Heart right ventricle (tissue), 16 donors: Measurements from ENCODE around the gene TNKS1BP1. TPM values are rescaled to one million over a fixed set of nuclear protein-coding genes. Genes with fewer than 3 reads are reported as not detected.

ENCODE experiments used
- ATAC-seq, 8 donors: fragments of 200-7000 bp; cut with Tn5 transposase; one replicate each; pipeline ENCODE4 v1.9.1; 2020; ENCODE audit warnings: mild to moderate bottlenecking in 8 of 8, moderate library complexity in 8 of 8, moderate number of reproducible peaks in 1 of 8
- DNase-seq, 2 donors: peaks; one replicate each; pipeline ENCODE4 v3.0.0-alpha.2; 2020
- H3K27ac ChIP-seq, 10 donors: fragments of 200-600 bp; sonication (generic) in 2 of 10; one replicate each; pipeline versions ENCODE4 v1.5.0 to v1.8.0; 2020 to 2022; ENCODE audit warnings: mild to moderate bottlenecking in 3 of 10
- H3K27me3 ChIP-seq, 7 donors: fragments of 200-600 bp; one replicate each; pipeline ENCODE4 v1.8.0; 2021 to 2022; ENCODE audit warnings: mild to moderate bottlenecking in 2 of 7
- H3K36me3 ChIP-seq, 9 donors: fragments of 200-600 bp; sonication (generic) in 1 of 9; one replicate each; pipeline versions ENCODE4 v1.5.0 to v1.8.0; 2020 to 2022; ENCODE audit warnings: mild to moderate bottlenecking in 2 of 9
- H3K4me1 ChIP-seq, 9 donors: fragments of 200-600 bp; sonication (generic) in 1 of 9; one replicate each; pipeline versions ENCODE4 v1.5.0 to v1.8.0; 2020 to 2022; ENCODE audit warnings: mild to moderate bottlenecking in 4 of 9
- H3K4me3 ChIP-seq, 10 donors: fragments of 200-600 bp; sonication (generic) in 2 of 10; one replicate each; pipeline versions ENCODE4 v1.5.0 to v1.8.0; 2020 to 2022; ENCODE audit warnings: mild to moderate bottlenecking in 7 of 10, moderate library complexity in 2 of 10
- H3K9me3 ChIP-seq, 11 donors: fragments of 200-600 bp in 10 of 11; sonication (generic) in 2 of 11; one replicate each; pipeline versions ENCODE4 v1.5.0 to v1.8.0; 2013 to 2022; ENCODE audit warnings: mild to moderate bottlenecking in 2 of 11, control low read depth in 1 of 11, moderate library complexity in 1 of 11
- WGBS, 2 donors: extraction: QIAGEN DNeasy Blood & Tissue Kit; methylation state at CpG; one replicate each; pipeline ENCODE4 v1.1.7; 2013; ENCODE audit warnings: inconsistent platforms in 1 of 2; 5-methylcytosine and 5-hydroxymethylcytosine counted together
- intact Hi-C, 10 donors: fragments of 100-400 bp; cut with DNase I; formaldehyde crosslinking; loops; one replicate each; pipeline versions ENCODE4 v1.11.1 to v1.14.2; 2022
- polyA plus RNA-seq, 2 donors: library from polyadenylated mRNA; stranded (reverse); fragments of 200-250 nt; gene quantifications; one replicate each; pipeline ENCODE4 v1.2.3, GENCODE V29; 2013
- total RNA-seq, 10 donors: library from RNA; stranded (reverse); fragmentation: NEBNext Ultra II Directional in 3 of 10; extraction: Animal tissue kit (Norgen Biotek cat#: 25700) in 3 of 10; gene quantifications; one replicate each; pipeline versions ENCODE4 v1.2.1 to v1.2.4, GENCODE V29; 2021 to 2023
- TF ChIP-seq, protein P1 (sequence below), 9 donors: fragments of 200-600 bp; sonication (generic) in 2 of 9; IDR thresholded peaks; one replicate each; pipeline versions ENCODE4 v1.5.0 to v1.8.0; 2021 to 2022; ENCODE audit warnings: antibody characterized with exemption in 9 of 9, mild to moderate bottlenecking in 5 of 9, moderate library complexity in 1 of 9
- donor health status: Arrhythmogenic right ventricular cardiomyopathy.
- donor health status: ischemic (EF 13 %, LVEDD 7.1; RV severe dilation, severe dysfunction).
- donor health status: healthy with polysubstance abuse.
- donor health status: DM: no; HTN: yes; CAD: no.
- donor health status: DM: no; HTN: no; CAD: no.
- donor health status: ischemic (EF 25% LVEDD 6.9; RV normal size, moderate dysfunction).
- donor health status: ischemic (EF 25% LVEDD 5.7; RV mildly dilated, moderate dysfunction).
- donor health status: healthy.
- donor health status: DM: yes; HTN: yes; CAD: no.
- donor health status: Ischemic cardiomyopathy.
- donor health status: ischemic (EF 35%, LVEDD 5.7; RV mildly dilated, moderate dysfunction).
- donor health status: nonischemic (EF 11% LVEDD 7.7; RV severe dilation, severe dysfunction).
- donor health status: DM: yes; HTN: yes; CAD: no.
- donor health status: PGD.
- donor health status: ischemic (EF 29% LVEDD 5.4; RV normal size, mild dysfunction).
- donor health status: nonischemic (EF 23%, LVEDD 6.1; RV moderate dilation, normal function).

Gene TNKS1BP1
- total and polyA plus RNA-seq, 12 donors = 19.9 to 118 (median 37.0) TPM

GRCh38 chr11:57251491-57252104 is 73.2 kb downstream of the TNKS1BP1 start:
- no peaks in the 10 kb centered on the region for H3K36me3 ChIP-seq
- H3K4me3 ChIP-seq = no peak overlapping the region
- peaks cover 0 to 8% (median 0%) of the 10 kb centered on the region in 7 donors for H3K27me3 ChIP-seq
- H3K4me1 ChIP-seq = peaks cover 0 to 23% (median 17%) of the 10 kb centered on the region in 9 donors
- DNase-seq (peak in 1 of 2 donors; percentile 32), ATAC-seq (peak in 1 of 8 donors; percentile 24)
- H3K27ac ChIP-seq = no peak overlapping the region
- TF ChIP-seq, protein P1, sequence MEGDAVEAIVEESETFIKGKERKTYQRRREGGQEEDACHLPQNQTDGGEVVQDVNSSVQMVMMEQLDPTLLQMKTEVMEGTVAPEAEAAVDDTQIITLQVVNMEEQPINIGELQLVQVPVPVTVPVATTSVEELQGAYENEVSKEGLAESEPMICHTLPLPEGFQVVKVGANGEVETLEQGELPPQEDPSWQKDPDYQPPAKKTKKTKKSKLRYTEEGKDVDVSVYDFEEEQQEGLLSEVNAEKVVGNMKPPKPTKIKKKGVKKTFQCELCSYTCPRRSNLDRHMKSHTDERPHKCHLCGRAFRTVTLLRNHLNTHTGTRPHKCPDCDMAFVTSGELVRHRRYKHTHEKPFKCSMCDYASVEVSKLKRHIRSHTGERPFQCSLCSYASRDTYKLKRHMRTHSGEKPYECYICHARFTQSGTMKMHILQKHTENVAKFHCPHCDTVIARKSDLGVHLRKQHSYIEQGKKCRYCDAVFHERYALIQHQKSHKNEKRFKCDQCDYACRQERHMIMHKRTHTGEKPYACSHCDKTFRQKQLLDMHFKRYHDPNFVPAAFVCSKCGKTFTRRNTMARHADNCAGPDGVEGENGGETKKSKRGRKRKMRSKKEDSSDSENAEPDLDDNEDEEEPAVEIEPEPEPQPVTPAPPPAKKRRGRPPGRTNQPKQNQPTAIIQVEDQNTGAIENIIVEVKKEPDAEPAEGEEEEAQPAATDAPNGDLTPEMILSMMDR (IDR thresholded peaks at IDR 0.05) = no peak
- peaks cover 0 to 8% (median 2%) of the 10 kb centered on the region in 11 donors for H3K9me3 ChIP-seq
- 39 to 45% methylated on average over 5 of the region's 5 CpGs for WGBS, 2 donors
- intact Hi-C loops = loop anchor here in 4 of 10 donors (2.0 to 5.0 kb wide), 4 partner anchors 25 to 414 kb away; no protein-coding TSS in a partner anchor

DNA sequence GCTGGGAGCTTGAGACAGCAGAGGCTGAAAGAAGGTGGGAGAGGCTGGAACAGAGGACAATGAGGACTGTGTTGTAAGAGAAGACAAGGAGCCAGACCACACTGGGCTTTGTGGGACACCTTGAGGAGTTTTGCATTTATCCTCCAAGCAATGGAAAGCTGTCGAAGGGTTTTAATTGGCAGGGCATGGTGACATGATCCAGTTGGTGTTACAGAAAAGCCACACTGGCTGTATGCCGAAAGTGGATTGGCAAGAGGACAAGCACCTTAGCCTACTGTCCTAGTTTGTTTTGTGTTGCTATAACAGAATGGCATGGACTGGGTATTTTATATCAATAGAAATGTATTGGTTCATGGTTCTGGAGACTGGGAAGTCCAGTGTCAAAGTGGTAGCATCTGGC is 73.7 kb downstream of the TNKS1BP1 start:
- peaks cover 0 to 8% (median 0%) of the 10 kb centered on the region in 7 donors for H3K27me3 ChIP-seq
- DNase-seq = no peak
- peaks cover 0 to 23% (median 17%) of the 10 kb centered on the region in 9 donors for H3K4me1 ChIP-seq
- intact Hi-C loops = loop anchor here in 4 of 10 donors (2.0 to 5.0 kb wide), 4 partner anchors 26 to 414 kb away; no protein-coding TSS in a partner anchor
- no peaks in the 10 kb centered on the region for H3K36me3 ChIP-seq
- H3K27ac ChIP-seq = no peak overlapping the region
- H3K9me3 ChIP-seq = peaks cover 0 to 3% (median 0%) of the 10 kb centered on the region in 11 donors
- WGBS, 2 donors = 76 to 77% methylated on average over 2 of the region's 2 CpGs
- no peak overlapping the region for H3K4me3 ChIP-seq
- ATAC-seq = no peak
- TF ChIP-seq, protein P1 (IDR thresholded peaks at IDR 0.05) = no peak

Other genes with a start within 250 kb of the TNKS1BP1 start
- under 1 TPM in 9 of 10 donors, not detected in 1; 0.05 to 0.53 (median 0.29) TPM for gene LRRC55, start 143.0 kb downstream of the TNKS1BP1 start, total RNA-seq
- gene LRRC55, start 143.0 kb downstream of the TNKS1BP1 start, polyA plus RNA-seq = under 1 TPM; 0.04 to 0.07 TPM
- 10 to 100 TPM in 7 of 10 donors, 1 to 10 TPM in 3; 7.5 to 39.3 (median 13.9) TPM for gene APLNR, start 87.7 kb downstream of the TNKS1BP1 start, total RNA-seq
- gene APLNR, start 87.7 kb downstream of the TNKS1BP1 start, polyA plus RNA-seq = 1 to 10 TPM; 2.0 to 7.2 TPM
- gene SSRP1, start 10.9 kb upstream of the TNKS1BP1 start, total RNA-seq = 10 to 100 TPM; 30.5 to 44.9 (median 35.4) TPM
- gene SSRP1, start 10.9 kb upstream of the TNKS1BP1 start, polyA plus RNA-seq = 10 to 100 TPM; 22.6 to 73.2 TPM
- gene P2RX3, start 13.4 kb upstream of the TNKS1BP1 start, total RNA-seq = 1 to 10 TPM in 7 of 10 donors, under 1 TPM in 3; 0.32 to 5.1 (median 1.5) TPM
- gene P2RX3, start 13.4 kb upstream of the TNKS1BP1 start, polyA plus RNA-seq = under 1 TPM; 0.42 to 0.66 TPM
- gene PRG3, start 56.2 kb upstream of the TNKS1BP1 start, total RNA-seq = not detected
- not detected for gene PRG3, start 56.2 kb upstream of the TNKS1BP1 start, polyA plus RNA-seq
- under 1 TPM in 1 of 10 donors, not detected in 9; 0.49 TPM for gene PRG2, start 65.7 kb upstream of the TNKS1BP1 start, total RNA-seq
- gene PRG2, start 65.7 kb upstream of the TNKS1BP1 start, polyA plus RNA-seq = not detected
- 10 to 100 TPM; 12.1 to 36.2 (median 19.8) TPM for gene SLC43A3, start 102.2 kb upstream of the TNKS1BP1 start, total RNA-seq
- gene SLC43A3, start 102.2 kb upstream of the TNKS1BP1 start, polyA plus RNA-seq = 10 to 100 TPM; 16.6 to 24.7 TPM
- gene RTN4RL2, start 135.6 kb upstream of the TNKS1BP1 start, total RNA-seq = 1 to 10 TPM in 3 of 10 donors, under 1 TPM in 7; 0.33 to 1.5 (median 0.87) TPM
- 1 to 10 TPM in 1 of 2 donors, under 1 TPM in 1; 0.88 to 1.3 TPM for gene RTN4RL2, start 135.6 kb upstream of the TNKS1BP1 start, polyA plus RNA-seq
- gene SLC43A1, start 190.8 kb upstream of the TNKS1BP1 start, total RNA-seq = 1 to 10 TPM; 3.4 to 8.9 (median 4.7) TPM
- 10 to 100 TPM in 1 of 2 donors, 1 to 10 TPM in 1; 6.7 to 16.5 TPM for gene SLC43A1, start 190.8 kb upstream of the TNKS1BP1 start, polyA plus RNA-seq
- gene TIMM10, start 205.8 kb upstream of the TNKS1BP1 start, total RNA-seq = 10 to 100 TPM; 38.0 to 76.6 (median 51.5) TPM
- 100 to 1,000 TPM in 1 of 2 donors, 10 to 100 TPM in 1; 22.9 to 163 TPM for gene TIMM10, start 205.8 kb upstream of the TNKS1BP1 start, polyA plus RNA-seq
- not detected for gene SMTNL1, start 212.6 kb upstream of the TNKS1BP1 start, total RNA-seq
- not detected for gene SMTNL1, start 212.6 kb upstream of the TNKS1BP1 start, polyA plus RNA-seq
- 100 to 1,000 TPM in 1 of 10 donors, 10 to 100 TPM in 8, 1 to 10 TPM in 1; 9.7 to 156 (median 17.7) TPM for gene UBE2L6, start 242.7 kb upstream of the TNKS1BP1 start, total RNA-seq
- gene UBE2L6, start 242.7 kb upstream of the TNKS1BP1 start, polyA plus RNA-seq = 10 to 100 TPM; 14.1 to 19.3 TPM